GM18499 (cell line): ENCODE data around the gene COMT.

Experiments used
- ATAC-seq: cut with Tn5 transposase; IDR thresholded peaks from one replicate; pipeline ENCODE4 v1.9.1; 2021; ENCODE audit warnings: moderate number of reproducible peaks; ENCODE audit not compliant: insufficient read depth, unreplicated experiment

COMT gene

GRCh38 chr22:19948057-19948760 is 6.6 kb downstream of the COMT start:
- no peak for ATAC-seq

DNA sequence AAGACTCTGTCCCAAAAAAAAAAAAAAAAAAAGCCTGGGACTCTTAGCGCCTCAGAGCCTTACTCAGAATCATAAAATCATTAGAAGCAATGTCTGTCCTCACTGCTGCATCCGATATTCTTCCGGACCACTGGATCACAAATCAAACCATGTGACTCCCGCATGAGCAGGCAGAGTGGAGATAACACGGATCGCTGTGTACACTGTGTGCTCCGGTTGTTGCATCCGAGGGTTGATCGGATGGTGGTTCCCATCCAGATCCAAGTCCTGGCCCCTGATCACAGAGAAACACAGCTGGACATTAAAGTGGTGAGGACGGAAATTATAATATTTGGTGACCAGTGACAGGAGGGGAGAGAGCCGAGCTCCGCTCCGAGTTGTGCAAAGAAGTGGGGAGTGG is 9.8 kb downstream of the COMT start:
- ATAC-seq, result no peak

DNA sequence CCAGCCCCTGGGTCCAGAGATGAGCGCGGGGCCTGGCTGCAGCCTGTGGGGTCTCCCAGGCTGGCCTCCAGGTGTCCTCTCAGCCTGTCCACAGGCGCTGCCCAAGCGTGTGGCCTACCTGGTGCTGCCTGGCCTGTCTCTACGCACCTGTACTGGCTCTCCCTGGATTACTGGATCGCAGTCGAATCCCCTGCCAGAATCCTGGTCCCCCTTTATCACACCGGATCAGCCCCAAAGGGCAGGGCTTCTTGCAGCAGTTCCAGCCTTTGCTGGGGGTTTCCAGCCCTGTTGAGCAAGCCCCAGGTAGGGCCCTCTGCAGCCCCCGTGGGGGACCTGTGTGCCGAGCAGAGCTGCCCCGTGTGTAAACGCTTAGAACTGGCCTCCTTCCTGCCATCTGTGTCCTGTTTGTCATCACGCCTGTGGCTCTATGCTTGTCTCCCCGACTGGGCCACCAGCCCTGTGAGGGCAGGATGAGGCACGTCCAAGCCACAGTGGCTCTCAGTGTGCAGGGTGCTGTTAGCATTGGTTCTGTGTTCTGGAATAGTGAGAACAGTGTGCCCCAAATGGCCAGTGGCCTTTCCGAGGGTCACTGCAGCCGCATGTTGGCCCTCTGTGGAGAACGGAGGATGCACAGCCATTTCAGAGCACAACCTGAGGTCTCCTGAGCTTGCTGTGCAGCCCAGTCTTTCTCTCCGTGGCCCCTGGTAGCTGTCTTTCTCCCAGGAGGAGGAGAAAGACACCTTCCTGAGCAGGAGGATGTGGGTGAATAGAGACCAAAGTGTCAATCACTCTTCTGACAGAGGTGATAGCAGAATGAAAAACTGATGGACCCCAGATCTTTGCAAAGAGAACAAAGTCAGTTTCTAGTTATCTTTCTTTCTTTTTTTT is 13.9 kb downstream of the COMT start:
- ATAC-seq, result no peak

GRCh38 chr22:19957445-19957844 is 15.9 kb downstream of the COMT start:
- ATAC-seq, result no peak

DNA sequence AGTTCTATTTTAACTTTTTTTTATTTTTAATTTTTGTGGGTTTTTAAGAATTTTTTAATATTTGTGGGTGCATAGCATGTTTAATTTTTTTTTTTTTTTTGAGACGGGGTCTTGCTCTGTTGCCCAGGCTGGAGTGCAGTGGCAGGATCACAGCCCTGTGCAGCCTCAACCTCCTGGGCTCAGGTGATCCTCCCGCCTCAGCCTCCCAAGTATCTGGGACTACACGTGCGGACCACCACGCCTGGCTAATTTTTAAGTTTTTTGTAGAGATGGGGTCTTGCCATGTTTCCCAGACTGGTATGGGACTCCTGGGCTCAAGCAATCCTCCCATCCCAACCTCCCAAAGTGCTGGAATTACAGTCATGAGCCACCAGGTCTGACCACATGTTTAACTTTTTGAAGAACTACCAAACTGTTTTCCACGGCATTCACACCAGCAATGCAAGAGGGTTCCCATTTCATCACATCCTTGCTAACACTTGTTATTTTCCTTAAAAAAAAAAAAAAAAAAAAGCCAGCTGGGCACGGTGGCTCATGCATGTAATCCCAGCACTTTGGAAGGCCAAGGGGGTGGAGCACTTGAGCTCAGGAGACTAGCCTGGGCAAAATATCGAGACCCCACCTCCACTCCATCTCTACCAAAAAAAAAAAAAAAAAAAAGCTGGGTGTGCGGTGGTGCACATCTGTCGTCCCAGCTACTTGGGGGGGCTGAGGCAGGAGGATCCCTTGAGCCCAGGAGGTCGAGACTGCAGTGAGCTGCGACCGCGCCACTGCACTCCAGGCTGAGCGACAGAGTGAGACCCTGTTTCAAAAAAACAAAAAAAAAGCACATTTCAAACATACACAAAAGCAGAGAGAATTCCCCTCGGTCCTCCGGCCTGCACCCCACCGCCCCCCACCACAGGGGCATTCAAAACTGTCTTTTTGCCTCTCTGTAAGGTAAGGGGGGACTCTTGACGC is 16.8 kb downstream of the COMT start:
- no peak for ATAC-seq

- ATAC-seq, result no peak
Measured at GRCh38 chr22:19959043-19959586, 17.5 kb downstream of the COMT start.

DNA sequence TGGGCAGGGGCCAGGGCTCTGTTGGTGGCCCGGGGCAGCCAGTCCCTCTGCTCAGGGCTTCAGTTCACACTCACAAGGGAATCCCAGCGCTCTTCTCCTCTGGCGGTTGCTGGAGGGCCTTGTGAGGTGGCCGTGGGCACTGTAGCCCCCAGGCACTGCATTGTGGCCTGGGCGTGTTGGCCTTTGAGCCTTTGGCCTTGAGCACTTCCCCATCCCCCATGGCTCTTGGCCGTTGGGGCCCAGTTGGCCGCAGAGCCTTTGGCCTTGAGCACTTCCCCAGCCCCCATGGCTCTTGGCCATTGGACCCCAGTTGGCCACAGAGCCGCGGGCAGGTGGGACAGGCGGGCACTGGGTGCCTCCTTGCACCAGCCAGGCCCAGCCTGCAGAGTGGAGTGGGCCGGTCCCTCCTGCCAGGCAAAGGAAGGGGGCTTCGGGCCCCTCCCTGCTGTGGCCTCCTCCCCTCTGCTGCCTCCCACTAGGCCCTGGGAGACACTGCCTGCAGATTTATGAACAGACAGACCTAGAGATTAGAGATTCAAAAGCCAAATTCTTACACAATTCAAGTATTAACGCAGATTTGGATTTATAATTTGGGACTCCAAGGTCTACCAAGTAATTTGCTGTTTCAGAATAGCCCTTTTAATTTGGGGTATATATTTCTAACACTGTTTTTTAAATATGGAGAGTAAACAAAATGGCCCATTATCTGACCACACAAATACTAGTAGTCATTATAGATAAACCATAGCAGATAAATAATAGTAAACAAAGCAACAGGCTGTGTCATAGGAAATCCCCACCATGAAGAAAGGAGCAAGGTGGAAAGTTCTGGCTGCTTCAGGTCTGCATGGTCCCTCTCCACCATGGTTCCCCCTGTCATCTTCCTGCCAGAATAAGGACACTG is 18.3 kb downstream of the COMT start:
- ATAC-seq, result no peak

DNA sequence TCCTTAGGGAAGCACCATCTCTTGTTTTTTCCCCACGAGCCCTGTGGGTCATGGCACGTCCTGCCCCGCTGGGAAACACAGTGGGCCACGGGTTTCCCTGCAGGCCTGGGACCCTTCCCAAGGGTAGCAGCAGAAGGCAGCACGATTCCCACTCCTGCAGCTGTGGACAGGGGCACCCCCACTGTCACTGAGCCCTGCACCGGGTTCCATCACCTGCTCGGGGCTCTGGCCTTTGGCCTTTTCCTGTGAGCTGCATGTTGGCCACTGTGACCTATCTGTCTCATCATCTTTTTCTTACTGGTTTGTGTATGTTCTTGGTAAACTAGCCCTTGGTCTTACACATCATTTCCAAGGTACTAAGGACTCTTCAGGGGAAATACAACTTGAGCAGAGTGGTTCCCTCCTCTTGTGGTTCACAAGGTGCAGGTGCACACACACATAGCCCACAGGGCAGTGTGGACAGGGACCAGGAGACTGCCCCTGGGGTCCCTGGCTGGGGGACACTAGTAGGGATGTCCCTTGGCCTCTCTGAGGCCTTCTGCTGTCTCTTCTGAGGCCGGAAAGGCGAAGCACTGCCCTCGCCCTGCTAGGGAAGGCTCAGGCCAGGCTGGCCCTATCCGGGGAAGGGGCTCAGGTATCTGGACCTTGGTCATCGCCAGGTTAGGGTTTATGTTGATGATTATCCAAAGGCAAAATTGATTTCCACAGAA is 19.1 kb downstream of the COMT start:
- no peak for ATAC-seq

DNA sequence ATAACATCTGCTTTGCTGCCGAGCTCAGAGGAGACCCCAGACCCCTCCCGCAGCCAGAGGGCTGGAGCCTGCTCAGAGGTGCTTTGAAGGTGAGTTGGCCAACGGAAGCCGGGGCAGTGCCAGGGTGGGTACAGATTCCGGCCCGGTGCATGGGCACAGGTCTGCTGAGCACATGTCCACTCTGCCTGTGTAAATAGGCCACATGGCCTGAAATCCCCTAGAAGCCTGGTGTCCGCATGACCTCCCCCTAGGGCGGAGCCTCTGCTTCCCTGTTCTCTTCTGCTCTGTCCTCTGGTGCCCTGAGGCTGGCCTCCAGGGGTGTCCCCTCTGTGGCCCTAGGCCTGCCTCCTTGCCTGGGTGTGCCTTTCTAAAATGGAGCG is 19.6 kb downstream of the COMT start:
- no peak for ATAC-seq

DNA sequence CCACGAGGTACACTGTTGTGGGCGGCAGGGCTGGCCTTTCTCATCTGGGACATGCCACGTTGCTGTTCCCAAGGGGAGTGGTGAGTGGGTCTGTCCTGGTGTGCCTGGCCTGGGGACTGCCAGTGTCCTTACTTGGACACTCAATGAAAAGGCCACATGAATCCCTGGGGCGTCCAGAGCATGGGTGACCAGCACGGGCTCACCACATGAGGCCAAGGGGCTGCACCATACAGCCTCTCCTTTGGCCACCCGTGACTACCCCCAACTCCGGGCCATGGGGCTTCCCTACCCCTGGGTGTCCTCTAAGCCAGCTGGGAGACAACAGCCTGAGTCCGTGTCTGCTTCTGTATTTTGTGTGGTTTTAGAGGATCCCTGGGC is 20.3 kb downstream of the COMT start:
- no peak for ATAC-seq

DNA sequence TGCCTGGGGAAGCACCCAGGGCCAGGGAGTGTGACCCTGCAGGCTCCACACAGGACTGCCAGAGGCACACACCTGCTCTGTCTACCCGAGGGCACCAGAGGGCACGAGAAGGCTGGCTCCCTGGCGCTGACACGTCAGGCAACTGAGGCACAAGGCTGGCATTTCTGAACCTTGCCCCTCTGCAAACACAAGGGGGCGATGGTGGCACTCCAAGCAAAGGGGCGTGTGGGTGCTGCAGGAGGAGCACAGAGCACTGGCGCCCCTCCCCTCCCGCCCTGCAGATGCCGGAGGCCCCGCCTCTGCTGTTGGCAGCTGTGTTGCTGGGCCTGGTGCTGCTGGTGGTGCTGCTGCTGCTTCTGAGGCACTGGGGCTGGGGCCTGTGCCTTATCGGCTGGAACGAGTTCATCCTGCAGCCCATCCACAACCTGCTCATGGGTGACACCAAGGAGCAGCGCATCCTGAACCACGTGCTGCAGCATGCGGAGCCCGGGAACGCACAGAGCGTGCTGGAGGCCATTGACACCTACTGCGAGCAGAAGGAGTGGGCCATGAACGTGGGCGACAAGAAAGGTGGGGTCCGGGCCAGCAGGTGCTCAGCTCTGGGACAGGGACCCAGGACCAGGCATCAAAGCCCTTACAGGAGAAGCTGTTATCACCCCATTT is 20.8 kb downstream of the COMT start:
- no peak for ATAC-seq

DNA sequence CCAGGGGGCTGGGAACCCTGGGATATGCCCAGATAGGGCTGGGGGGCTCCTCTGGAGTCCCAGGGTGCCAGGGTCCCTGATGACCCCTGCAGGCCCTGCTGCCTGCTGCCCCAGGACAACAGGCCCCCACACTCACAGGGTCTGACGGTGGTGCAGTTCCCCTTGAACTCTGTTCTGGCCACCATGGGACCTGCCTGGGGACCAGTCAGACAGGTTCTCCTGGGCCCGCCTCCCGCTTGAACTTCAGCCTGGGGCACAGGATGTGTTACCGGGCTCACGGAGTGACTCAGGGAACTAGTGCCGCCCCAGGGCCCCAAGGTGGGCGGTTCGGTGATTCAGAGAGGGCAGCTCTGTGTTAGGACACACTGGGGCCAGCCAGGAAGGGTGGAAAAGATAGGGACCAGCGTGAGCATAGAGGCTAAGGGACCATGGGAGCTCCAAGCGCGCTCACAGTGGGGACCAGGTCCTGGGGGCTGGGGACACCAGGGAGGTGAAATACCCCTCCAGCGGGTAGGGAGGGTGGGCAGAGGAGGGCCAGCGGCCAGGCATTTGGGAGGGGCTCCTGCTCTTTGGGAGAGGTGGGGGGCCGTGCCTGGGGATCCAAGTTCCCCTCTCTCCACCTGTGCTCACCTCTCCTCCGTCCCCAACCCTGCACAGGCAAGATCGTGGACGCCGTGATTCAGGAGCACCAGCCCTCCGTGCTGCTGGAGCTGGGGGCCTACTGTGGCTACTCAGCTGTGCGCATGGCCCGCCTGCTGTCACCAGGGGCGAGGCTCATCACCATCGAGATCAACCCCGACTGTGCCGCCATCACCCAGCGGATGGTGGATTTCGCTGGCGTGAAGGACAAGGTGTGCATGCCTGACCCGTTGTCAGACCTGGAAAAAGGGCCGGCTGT is 21.6 kb downstream of the COMT start:
- no peak for ATAC-seq

GRCh38 chr22:19963863-19964642 is 22.5 kb downstream of the COMT start:
- ATAC-seq, result no peak

- ATAC-seq, result no peak
Measured at GRCh38 chr22:19964701-19965386, 23.3 kb downstream of the COMT start.

DNA sequence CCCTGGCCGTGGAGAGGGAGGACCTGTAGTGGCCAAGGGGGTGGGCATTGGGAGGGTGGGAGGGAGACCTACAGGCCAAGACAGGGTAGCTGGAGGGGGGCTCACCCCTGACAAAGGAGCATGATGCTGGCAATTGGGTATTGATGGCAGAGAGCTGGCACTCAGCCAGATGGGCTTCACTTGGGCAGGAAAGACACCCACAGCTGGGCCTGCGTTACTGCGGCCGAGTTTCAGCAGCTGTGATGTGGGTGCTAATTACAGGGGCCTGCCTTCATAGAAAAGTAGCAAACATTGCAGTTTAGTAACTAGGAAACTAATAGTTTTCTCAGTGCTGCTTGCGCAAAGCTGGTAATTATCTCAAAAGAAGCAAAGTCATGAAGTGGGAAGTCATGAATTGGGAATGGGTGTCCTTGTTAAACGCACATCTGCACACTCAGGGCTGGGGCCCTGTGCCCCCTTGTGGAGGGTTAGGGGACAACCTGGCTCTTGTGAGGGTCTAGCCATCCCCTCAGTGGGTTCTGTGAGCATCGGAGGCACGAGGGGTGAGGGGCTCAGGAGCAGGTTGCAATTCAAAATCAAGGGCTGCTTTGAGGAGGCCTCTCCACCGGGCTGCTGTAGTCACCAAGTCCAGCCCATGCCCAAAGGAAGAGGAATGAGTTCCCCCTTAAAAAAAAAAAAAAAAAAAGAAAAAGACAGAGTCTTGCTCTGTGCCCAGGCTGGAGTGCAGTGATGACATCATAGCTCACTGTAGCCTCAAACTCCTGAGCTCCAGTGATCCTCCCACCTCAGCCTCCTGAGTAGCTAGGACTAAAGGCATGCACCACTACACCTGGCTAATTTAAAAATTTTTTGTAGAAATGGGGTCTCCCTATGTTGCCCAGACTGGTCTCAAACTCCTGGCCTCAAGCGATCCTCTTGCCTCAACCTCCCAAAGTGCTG is 24.5 kb downstream of the COMT start:
- ATAC-seq, result no peak
